Brain microvascular endothelial cell (primary cell): ENCODE data around the gene SQSTM1.

Source experiments
- DNase-seq: peaks from one replicate; pipeline ENCODE4 v3.0.0-alpha.2; 2020
- H3K27ac ChIP-seq: fragments of 250-450 bp; sonication (Bioruptor Pico); 2 replicates; pipeline ENCODE4 v1.5.1; 2020; ENCODE audit warnings: mild to moderate bottlenecking, moderate library complexity
- H3K27me3 ChIP-seq: fragments of 250-450 bp; sonication (Bioruptor Pico); replicated peaks from 2 replicates; pipeline ENCODE4 v1.5.1; 2020; ENCODE audit warnings: mild to moderate bottlenecking
- H3K36me3 ChIP-seq: fragments of 250-450 bp; sonication (Bioruptor Pico); replicated peaks from 2 replicates; pipeline ENCODE4 v1.5.1; 2020; ENCODE audit warnings: mild to moderate bottlenecking
- H3K4me3 ChIP-seq: 2 replicates; pipeline ENCODE4 v1.5.1; 2011; ENCODE audit warnings: low read depth, mild to moderate bottlenecking, control low read depth, low read length, moderate library complexity
- in situ Hi-C: cut with HindIII; loops from 2 replicates; pipeline ENCODE4 v1.10.0; 2017; ENCODE audit warnings: low sequenced_read_pairs, low pct_ligation_motif_present
- TF ChIP-seq, protein P1 (sequence below): IDR thresholded peaks from 2 replicates; pipeline ENCODE4 v1.5.1; 2011; ENCODE audit warnings: low read depth, mild to moderate bottlenecking, moderate library complexity, low read length, control low read depth, inconsistent platforms; ENCODE audit errors: missing control alignments

The SQSTM1 gene

DNA sequence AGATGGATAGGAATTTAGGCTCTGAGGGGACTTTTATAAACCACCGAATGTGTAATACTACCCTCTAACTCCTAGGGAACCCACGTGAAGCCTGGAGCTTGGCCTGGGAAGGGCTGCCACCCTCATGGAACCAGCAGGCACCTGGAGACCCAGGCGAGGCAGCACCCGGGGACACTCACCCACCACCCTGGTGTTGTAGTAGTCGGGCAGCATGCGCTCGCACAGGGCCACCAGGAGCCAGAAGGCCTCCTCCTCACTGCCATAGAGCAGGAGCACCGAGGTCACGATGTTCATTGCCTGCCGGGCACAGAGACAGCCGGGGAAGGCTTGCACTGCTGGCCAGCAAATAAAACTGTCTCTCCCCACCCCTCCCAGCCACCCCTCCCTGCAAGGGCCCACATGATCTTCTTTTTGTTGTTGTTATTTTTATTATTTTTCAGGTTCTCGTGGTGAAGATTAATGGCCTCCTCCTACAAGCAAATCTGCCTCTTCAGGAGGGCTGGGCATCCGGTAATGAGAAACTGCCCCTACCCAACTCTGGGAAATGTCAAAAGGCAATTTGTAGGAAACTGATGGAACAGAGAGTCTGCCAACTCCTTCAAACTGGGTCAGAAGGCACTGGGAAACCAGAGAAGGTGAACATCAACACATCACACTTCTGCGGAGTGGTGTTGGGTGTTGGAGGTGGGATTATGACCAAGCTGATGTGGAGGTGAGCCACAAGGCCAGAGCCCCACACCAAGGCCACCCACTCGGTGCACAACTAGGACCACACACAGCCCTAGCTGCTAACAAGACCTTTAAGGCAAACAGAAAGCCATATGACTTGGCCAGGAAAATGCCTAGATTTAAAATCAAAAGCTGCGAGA lies 55.3 kb downstream of the SQSTM1 start:
- in situ Hi-C loops, result no loop called here
- H3K4me3 ChIP-seq, result no peak overlapping the region
- H3K36me3 ChIP-seq, result peaks cover 26% of the 10 kb centered on the region
- DNase-seq, result no peak
- no peak overlapping the region for H3K27ac ChIP-seq
- H3K27me3 ChIP-seq, result no peaks in the 10 kb centered on the region
- TF ChIP-seq, protein P1, sequence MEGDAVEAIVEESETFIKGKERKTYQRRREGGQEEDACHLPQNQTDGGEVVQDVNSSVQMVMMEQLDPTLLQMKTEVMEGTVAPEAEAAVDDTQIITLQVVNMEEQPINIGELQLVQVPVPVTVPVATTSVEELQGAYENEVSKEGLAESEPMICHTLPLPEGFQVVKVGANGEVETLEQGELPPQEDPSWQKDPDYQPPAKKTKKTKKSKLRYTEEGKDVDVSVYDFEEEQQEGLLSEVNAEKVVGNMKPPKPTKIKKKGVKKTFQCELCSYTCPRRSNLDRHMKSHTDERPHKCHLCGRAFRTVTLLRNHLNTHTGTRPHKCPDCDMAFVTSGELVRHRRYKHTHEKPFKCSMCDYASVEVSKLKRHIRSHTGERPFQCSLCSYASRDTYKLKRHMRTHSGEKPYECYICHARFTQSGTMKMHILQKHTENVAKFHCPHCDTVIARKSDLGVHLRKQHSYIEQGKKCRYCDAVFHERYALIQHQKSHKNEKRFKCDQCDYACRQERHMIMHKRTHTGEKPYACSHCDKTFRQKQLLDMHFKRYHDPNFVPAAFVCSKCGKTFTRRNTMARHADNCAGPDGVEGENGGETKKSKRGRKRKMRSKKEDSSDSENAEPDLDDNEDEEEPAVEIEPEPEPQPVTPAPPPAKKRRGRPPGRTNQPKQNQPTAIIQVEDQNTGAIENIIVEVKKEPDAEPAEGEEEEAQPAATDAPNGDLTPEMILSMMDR, result no peak

DNA sequence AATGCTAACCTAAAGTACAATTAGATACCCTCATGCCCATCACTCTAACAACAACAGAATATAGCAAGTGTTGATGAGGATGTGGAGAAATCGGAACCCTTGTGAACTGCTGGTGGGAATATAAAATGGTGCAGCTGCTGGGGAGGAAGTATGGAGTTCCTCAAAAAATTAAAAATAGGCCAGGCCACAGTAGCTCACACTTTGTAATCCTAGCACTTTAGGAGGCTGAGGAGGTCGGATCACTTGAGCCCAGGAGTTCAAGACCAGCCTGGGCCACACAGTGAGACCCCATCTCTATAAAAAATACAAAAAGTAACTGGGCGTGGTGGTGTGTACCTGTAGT lies 55.9 kb downstream of the SQSTM1 start:
- in situ Hi-C loops, result no loop called here
- H3K27me3 ChIP-seq, result no peaks in the 10 kb centered on the region
- DNase-seq, result no peak
- H3K36me3 ChIP-seq, result peaks cover 22% of the 10 kb centered on the region
- H3K27ac ChIP-seq, result no peak overlapping the region
- no peak overlapping the region for H3K4me3 ChIP-seq
- TF ChIP-seq, protein P1, result no peak

DNA sequence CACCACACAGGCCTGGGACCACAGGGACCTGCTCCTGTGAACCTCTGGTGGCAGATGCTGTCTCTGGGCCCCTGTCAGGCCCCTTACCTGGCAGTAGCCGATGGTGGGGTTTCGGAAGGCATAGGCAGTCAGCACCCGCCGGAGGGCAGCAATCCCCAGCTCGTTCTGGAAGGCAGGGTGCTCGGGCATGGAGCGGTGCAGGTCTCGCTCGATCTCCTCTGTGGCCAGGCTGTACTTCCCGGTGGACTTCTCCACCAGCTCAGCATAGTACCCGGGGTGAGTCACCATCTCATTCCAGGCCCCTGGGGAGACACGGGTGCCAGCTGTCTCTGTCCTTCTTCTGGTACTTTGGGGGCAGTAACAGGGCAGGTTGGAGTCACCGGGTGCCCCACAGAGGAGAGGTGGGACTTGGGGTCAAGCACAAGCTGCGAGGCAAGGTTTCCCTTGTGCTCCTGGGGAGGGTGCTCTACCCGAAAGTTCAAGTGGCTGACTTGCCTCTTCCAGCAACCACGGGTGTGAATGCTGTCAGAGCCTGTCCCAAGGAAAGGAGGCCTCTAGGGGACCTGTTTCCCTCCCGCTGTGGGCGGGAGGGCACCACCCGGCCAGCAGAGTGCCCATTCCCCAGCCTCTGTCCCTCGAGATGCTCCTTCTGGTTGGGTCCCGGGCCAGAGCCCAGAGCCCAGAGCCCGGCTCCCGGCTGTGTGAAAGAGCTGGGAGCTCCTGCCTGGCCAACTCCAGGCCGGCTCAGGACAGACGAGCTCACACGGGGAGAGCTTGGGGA lies 57.7 kb downstream of the SQSTM1 start:
- Histone ChIP-seq H3K36me3 (peaks cover 16% of the 10 kb centered on the region), H3K4me3 (no peak overlapping the region), H3K27ac (no peak overlapping the region), H3K27me3 (no peaks in the 10 kb centered on the region)
- no peak for DNase-seq
- TF ChIP-seq, protein P1, result no peak
- in situ Hi-C loops, result no loop called here

DNA sequence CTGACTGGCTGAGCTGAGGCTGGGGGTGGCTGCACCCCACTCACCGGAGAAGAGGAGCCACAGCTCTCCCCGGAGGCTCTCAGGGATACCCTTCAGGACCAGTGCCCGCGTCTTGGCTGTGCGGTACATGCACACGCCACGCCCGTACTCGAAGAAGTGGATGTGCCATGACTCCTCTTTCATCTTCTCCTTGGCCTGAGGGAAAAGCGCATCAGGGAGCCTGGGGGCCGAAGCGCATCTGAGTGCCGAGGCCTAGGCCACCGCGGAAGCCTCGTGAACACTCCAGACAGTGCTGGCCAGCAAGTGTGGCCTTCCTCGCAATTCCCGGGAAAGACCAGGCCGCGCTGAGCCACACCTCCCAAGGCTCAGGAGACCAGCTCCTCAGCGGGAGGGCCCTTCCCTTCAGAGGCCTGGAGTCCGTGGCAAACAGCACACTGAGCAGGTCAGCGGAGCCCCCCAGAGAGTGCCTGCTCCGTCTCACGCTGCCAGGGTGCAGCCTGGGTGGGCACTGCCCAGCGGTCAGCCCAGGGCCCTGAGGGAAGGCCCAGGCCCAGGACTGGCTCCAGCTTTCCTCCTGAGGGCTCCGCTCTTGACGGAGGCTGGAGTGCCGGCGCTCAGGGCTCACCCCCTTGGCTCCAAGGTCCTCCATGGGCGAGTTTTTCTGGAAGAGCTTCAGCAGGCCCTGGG lies 58.4 kb downstream of the SQSTM1 start:
- TF ChIP-seq, protein P1, result no peak
- Histone ChIP-seq H3K27me3 (no peaks in the 10 kb centered on the region), H3K4me3 (no peak overlapping the region), H3K36me3 (peaks cover 22% of the 10 kb centered on the region), H3K27ac (no peak overlapping the region)
- in situ Hi-C loops, result no loop called here
- DNase-seq, result no peak

DNA sequence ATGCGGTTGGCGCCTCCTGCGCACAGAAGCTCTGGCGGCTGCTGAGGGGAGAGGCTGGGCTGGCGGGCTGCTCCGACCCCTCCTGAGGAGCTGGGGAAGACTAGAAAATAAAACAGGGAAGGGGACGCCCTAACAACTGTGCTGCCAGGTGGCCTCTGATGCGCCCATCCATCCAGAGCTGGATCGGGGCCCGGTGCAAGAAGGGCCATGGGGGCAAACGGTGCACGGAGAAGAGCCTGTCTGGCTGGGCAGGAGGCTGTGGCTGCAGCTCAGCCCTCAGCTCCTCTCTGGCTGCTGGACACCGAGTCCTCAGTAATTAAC lies 58.9 kb downstream of the SQSTM1 start:
- Histone ChIP-seq H3K4me3 (no peak overlapping the region), H3K27me3 (no peaks in the 10 kb centered on the region), H3K36me3 (peaks cover 23% of the 10 kb centered on the region), H3K27ac (no peak overlapping the region)
- TF ChIP-seq, protein P1, result no peak
- in situ Hi-C loops, result no loop called here
- no peak for DNase-seq
